Breast epithelium (tissue), 4 donors: ENCODE results near the gene CLSTN3. TPM values are rescaled to one million over a fixed set of nuclear protein-coding genes. Genes with fewer than 3 reads are reported as not detected.

ENCODE experiments used
- DNase-seq, 2 donors: peaks; one replicate each; pipeline ENCODE4 v3.0.0-alpha.2; 2019; ENCODE audit warnings: low spot score in 2 of 2
- H3K27ac ChIP-seq, 2 donors: fragments of 200-600 bp; sonication (generic) in 1 of 2; one replicate each; pipeline ENCODE4 v1.5.1; 2016 to 2019; ENCODE audit warnings: mild to moderate bottlenecking in 1 of 2
- H3K27me3 ChIP-seq, 2 donors: fragments of 200-600 bp; sonication (generic) in 1 of 2; one replicate each; pipeline versions ENCODE4 v1.5.1 to v1.6.0; 2017 to 2019; ENCODE audit warnings: control low read depth in 1 of 2, mild to moderate bottlenecking in 1 of 2
- H3K36me3 ChIP-seq: fragments of 200-600 bp; one replicate; pipeline ENCODE4 v1.5.1; 2019
- H3K4me1 ChIP-seq, 2 donors: fragments of 200-600 bp; sonication (generic); one replicate each; pipeline ENCODE4 v1.5.1; 2016 to 2019; ENCODE audit warnings: control low read depth in 1 of 2
- H3K4me3 ChIP-seq, 3 donors: fragments of 200-600 bp; sonication (generic); 1 replicate in 2 of 3; 2 replicates in 1 of 3; pipeline ENCODE4 v1.5.1; 2016 to 2019; ENCODE audit warnings: mild to moderate bottlenecking in 3 of 3, moderate library complexity in 2 of 3
- H3K9me3 ChIP-seq, 2 donors: fragments of 200-600 bp; sonication (generic) in 1 of 2; one replicate each; pipeline ENCODE4 v1.5.1; 2016 to 2019; ENCODE audit warnings: control low read depth in 1 of 2
- POLR2A ChIP-seq: fragments of 450-650 bp; IDR thresholded peaks from one replicate; pipeline ENCODE4 v1.6.1; 2016; ENCODE audit warnings: antibody characterized with exemption, mild to moderate bottlenecking, moderate library complexity
- POLR2AphosphoS5 ChIP-seq, 3 donors: sonication (generic); formaldehyde crosslinking; IDR thresholded peaks; one replicate each; pipeline ENCODE4 v1.6.1; 2017; ENCODE audit warnings: antibody characterized with exemption in 3 of 3
- intact Hi-C: fragments of 100-400 bp; cut with DNase I; formaldehyde crosslinking; loops from one replicate; pipeline ENCODE4 v1.15.1; 2023; ENCODE audit warnings: low total_unique reads
- total RNA-seq, 3 donors: library from RNA; depleted of rRNA; stranded (reverse); fragments of >200 nt; gene quantifications; one replicate each; pipeline ENCODE4 v1.1.0, GENCODE V29; 2016
- TF ChIP-seq, protein P1 (sequence below), 3 donors: fragments of 450-650 bp; IDR thresholded peaks; one replicate each; pipeline ENCODE4 v1.5.1; 2016 to 2017; ENCODE audit warnings: antibody characterized with exemption in 3 of 3, mild to moderate bottlenecking in 3 of 3, moderate library complexity in 3 of 3

The CLSTN3 gene
- total RNA-seq, 3 donors from 2014 or later = 23.9 to 58.7 (median 40.3) TPM

DNA sequence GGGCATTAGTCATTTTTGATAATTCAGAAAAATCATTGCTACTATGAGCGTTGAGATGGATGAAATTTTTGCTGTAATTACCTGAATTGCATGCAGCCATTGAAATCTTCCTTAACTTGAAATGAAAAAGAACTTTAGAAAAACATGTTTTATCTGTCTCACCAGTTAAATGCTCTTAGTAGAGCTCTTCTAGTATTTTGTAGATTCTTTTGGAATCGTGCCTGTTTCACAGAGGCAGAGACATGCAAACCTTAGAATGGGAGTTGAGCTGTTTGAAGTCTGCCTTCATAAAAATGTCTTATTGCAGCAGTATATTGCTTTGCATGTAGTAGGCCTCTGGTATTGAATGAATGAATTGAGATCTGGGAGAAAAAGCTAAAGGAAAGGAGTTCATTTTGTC is 63.5 kb downstream of the CLSTN3 start:
- TF ChIP-seq, protein P1, sequence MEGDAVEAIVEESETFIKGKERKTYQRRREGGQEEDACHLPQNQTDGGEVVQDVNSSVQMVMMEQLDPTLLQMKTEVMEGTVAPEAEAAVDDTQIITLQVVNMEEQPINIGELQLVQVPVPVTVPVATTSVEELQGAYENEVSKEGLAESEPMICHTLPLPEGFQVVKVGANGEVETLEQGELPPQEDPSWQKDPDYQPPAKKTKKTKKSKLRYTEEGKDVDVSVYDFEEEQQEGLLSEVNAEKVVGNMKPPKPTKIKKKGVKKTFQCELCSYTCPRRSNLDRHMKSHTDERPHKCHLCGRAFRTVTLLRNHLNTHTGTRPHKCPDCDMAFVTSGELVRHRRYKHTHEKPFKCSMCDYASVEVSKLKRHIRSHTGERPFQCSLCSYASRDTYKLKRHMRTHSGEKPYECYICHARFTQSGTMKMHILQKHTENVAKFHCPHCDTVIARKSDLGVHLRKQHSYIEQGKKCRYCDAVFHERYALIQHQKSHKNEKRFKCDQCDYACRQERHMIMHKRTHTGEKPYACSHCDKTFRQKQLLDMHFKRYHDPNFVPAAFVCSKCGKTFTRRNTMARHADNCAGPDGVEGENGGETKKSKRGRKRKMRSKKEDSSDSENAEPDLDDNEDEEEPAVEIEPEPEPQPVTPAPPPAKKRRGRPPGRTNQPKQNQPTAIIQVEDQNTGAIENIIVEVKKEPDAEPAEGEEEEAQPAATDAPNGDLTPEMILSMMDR (IDR thresholded peaks at IDR 0.05) = no peak
- TF ChIP-seq POLR2A (no peak), POLR2AphosphoS5 (IDR thresholded peaks at IDR 0.05) (no peak)
- Histone ChIP-seq H3K4me1 (no peaks in the 10 kb centered on the region), H3K4me3 (no peak overlapping the region), H3K9me3 (no peaks in the 10 kb centered on the region), H3K36me3 (no peaks in the 10 kb centered on the region), H3K27me3 (no peaks in the 10 kb centered on the region), H3K27ac (no peak overlapping the region)
- no peak for DNase-seq
- intact Hi-C loops = no loop called here

- DNase-seq = no peak
- TF ChIP-seq, protein P1 (IDR thresholded peaks at IDR 0.05) = no peak
- TF ChIP-seq POLR2A = no peak
- TF ChIP-seq POLR2AphosphoS5 (IDR thresholded peaks at IDR 0.05) = no peak
- no peaks in the 10 kb centered on the region for H3K9me3 ChIP-seq
- no peaks in the 10 kb centered on the region for H3K4me1 ChIP-seq
- no peak overlapping the region for H3K27ac ChIP-seq
- intact Hi-C loops = no loop called here
- no peak overlapping the region for H3K4me3 ChIP-seq
- H3K36me3 ChIP-seq = no peaks in the 10 kb centered on the region
- H3K27me3 ChIP-seq = no peaks in the 10 kb centered on the region
Observed at GRCh38 chr12:7197841-7198240, 67.7 kb downstream of the CLSTN3 start.

DNA sequence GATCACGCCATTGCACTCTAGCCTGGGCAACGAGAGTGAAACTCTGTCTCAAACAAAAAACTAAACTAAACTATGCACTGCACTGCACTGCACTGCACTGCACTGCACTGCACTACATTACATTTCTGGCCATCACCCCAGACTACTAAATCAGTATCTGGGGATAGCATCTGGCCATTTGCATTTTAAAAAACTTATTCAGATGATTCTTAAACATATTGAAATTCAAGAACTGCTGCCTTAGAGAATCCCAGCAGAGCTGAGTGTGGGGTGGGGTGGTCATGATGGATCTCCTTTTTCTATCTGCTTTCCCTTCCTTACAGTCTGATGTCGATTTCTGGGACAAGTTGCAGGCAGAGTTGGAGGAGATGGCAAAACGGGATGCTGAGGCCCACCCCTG is 72.9 kb downstream of the CLSTN3 start:
- Histone ChIP-seq H3K27me3 (no peaks in the 10 kb centered on the region), H3K9me3 (no peaks in the 10 kb centered on the region), H3K36me3 (no peaks in the 10 kb centered on the region), H3K4me3 (no peak overlapping the region), H3K4me1 (no peaks in the 10 kb centered on the region), H3K27ac (no peak overlapping the region)
- intact Hi-C loops = no loop called here
- no peak for TF ChIP-seq POLR2AphosphoS5 (IDR thresholded peaks at IDR 0.05)
- TF ChIP-seq, protein P1 (IDR thresholded peaks at IDR 0.05) = no peak
- TF ChIP-seq POLR2A = no peak
- DNase-seq = no peak

DNA sequence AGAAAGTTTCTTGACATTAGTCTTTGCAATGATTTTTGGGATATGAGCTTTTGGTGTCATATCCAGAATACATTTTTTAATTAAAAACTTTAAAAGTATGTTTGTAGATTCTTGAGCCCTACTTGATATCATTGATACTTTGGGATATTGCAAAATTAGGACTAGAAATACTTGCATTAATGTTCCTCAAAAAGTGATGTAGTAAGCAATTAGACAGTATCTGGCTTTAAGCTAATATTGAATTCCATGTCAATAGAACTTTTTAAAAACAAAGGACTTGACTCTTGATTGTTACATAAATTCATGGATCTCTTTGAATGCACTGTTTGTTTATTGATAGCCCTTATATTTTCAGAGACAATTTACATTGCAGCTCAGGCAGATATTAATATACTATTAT is 74.9 kb downstream of the CLSTN3 start:
- Histone ChIP-seq H3K27ac (no peak overlapping the region), H3K9me3 (no peaks in the 10 kb centered on the region), H3K36me3 (peaks cover 11% of the 10 kb centered on the region), H3K27me3 (no peaks in the 10 kb centered on the region), H3K4me1 (no peaks in the 10 kb centered on the region), H3K4me3 (no peak overlapping the region)
- intact Hi-C loops = no loop called here
- no peak for DNase-seq
- TF ChIP-seq, protein P1 (IDR thresholded peaks at IDR 0.05) = no peak
- no peak for TF ChIP-seq POLR2AphosphoS5 (IDR thresholded peaks at IDR 0.05)
- no peak for TF ChIP-seq POLR2A

DNA sequence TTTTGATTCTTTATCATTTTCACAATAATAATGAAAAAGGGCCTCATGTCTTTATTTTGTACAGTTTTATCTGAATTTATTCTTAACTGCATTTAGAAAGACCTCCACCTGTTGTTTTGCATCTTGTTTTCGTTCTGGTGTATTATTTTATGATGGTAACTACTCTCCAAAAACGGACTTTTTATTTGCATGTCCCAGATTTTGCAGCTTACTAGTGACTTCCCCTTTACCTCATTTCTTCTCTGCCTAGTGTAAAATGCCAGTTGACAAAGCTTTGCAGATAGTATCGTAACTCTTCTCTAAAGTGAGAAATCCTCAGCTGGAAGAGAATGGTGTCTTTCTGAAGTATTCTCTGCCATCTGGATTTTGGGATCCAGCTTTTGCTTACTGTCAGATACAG is 76.5 kb downstream of the CLSTN3 start:
- Histone ChIP-seq H3K4me3 (no peak overlapping the region), H3K36me3 (peaks cover 13% of the 10 kb centered on the region), H3K9me3 (no peaks in the 10 kb centered on the region), H3K27ac (no peak overlapping the region), H3K4me1 (no peaks in the 10 kb centered on the region), H3K27me3 (no peaks in the 10 kb centered on the region)
- intact Hi-C loops = no loop called here
- no peak for TF ChIP-seq POLR2AphosphoS5 (IDR thresholded peaks at IDR 0.05)
- no peak for TF ChIP-seq POLR2A
- TF ChIP-seq, protein P1 (IDR thresholded peaks at IDR 0.05) = no peak
- DNase-seq = no peak
